GM12864 (cell line): ENCODE measurements around the gene SEC23A.
"Not testable (repeated sequence)": the region's sequence is repeated elsewhere in the genome, so short reads cannot be mapped to it uniquely, and the experiment has no call there.

Source experiments
- DNase-seq: peaks from one replicate; pipeline ENCODE4 v3.0.0-alpha.2; 2011; ENCODE audit warnings: low read depth
- H3K4me3 ChIP-seq: 2 replicates; pipeline ENCODE4 v1.5.1; 2011; ENCODE audit warnings: mild to moderate bottlenecking, low read depth, low read length, control low read depth
- CTCF ChIP-seq: IDR thresholded peaks from 2 replicates; pipeline ENCODE4 v1.5.1; 2011; ENCODE audit warnings: low read depth, mild to moderate bottlenecking, moderate library complexity, low read length, control low read depth, inconsistent platforms; ENCODE audit errors: missing control alignments

Gene SEC23A

GRCh38 chr14:39099748-39100147 lies 3.3 kb downstream of the SEC23A start:
- no peak for TF ChIP-seq CTCF

GRCh38 chr14:39099215-39099614 lies 3.8 kb downstream of the SEC23A start:
- H3K4me3 ChIP-seq, DNase-seq: not testable (repeated sequence)

More at GRCh38 chr14:39099748-39100147, 3.3 kb downstream of the SEC23A start:
- no peak for DNase-seq
- no peak overlapping the region for H3K4me3 ChIP-seq

- no peak for DNase-seq
- no peak for TF ChIP-seq CTCF
- H3K4me3 ChIP-seq, result no peak overlapping the region
Measured at GRCh38 chr14:39097159-39097558, 5.9 kb downstream of the SEC23A start.

GRCh38 chr14:39094515-39094914 lies 8.5 kb downstream of the SEC23A start:
- no peak for DNase-seq
- H3K4me3 ChIP-seq, result no peak overlapping the region
- TF ChIP-seq CTCF, result no peak

- H3K4me3 ChIP-seq, result no peak overlapping the region
- TF ChIP-seq CTCF, result no peak
- DNase-seq, result no peak
Measured at GRCh38 chr14:39091716-39092115, 11.3 kb downstream of the SEC23A start.

GRCh38 chr14:39090548-39091111 lies 12.4 kb downstream of the SEC23A start:
- DNase-seq, result no peak

GRCh38 chr14:39087493-39087892 lies 15.5 kb downstream of the SEC23A start:
- no peak for DNase-seq
- TF ChIP-seq CTCF, result no peak
- H3K4me3 ChIP-seq, result no peak overlapping the region

More at GRCh38 chr14:39090548-39091111, 12.4 kb downstream of the SEC23A start:
- no peak overlapping the region for H3K4me3 ChIP-seq
- no peak for TF ChIP-seq CTCF
